ENCODE results near the gene NACAD.

Gene NACAD

GRCh38 chr7:45073786-45074527 is 14.8 kb downstream of the NACAD start:
- DNase-seq (ENCODE audit: low read depth): no peak

DNA sequence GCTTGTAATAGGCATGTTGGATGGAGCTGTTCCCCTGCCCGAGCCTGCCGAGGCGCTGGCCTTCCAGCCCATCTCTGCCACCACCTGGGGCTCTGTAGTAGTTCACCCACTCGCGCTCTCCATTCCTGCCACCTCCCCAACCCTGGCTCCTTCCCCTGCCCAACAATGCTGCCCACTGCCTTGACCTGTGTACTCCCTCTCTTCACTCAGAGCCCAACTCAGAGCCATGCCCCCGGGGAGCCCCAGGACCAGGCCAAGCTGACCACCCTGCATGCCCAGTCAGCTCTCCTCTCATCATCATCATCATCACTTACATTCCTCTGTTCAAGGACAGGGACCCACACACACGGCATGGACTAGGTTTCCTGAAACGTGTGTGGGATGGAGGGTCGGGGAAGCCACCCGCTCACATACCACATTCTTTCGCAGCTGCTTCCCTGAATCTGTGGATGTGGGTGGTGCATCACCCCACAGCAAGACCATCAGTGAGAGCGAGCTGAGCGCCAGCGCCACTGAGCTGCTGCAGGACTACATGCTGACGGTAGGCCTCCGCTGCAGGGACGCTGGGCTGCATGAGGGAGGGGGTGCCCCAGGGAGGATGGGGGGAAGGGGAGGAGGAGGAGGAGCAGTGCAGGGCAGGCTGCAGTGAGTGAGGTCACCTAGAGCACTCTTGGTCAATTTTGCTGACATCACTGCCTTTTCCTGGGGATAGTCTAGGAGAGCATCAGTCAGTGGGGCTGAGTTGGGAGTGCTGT is 15.6 kb downstream of the NACAD start:
- no peak for DNase-seq (ENCODE audit: low read depth)

DNA sequence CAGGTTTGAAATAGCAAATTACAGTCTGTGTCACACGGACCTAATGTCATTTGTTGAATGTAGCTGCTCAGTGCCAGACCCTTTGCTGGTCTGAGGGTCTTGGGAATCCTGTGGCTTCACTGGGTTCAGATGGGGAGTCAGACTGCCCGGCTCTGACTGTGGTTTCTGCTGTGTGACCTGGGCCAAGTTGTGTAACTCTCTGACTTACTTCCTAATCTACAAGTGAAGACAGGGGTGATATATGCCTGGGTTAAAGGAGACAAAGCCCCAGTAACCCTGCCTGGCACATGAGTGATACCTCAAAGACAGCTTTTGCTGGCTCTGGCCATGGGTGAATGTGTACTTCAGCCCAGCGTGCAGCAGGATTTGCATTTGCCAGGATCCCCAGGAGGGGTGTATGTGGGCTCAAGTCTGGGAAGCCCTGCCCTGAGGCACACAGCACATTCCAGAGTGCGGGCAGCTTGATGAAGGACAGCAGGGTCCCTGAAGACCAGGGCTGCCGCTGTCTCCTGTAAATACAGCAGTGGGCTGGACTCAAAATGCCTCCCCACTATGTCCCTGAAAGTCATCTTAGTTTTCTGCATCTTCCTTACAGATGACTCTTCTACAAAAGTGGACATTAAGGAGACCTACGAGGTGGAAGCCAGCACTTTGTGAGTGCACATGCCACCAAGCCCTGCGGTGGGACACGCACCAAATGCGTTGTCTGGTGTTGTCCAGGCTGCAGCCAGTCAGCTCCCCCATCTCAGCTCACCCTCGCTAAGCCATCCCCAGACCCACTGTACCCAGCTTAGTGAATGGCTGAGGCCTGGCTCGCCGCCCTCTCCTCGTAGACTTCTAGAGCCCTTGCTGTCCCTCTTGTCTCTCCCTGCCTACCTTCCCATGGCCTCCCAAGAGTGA is 16.4 kb downstream of the NACAD start:
- DNase-seq (ENCODE audit: low read depth): no peak

- no peak for DNase-seq (ENCODE audit: low read depth)
Observed at GRCh38 chr7:45071528-45071927, 17.2 kb downstream of the NACAD start.

- no peak for DNase-seq (ENCODE audit: low read depth)
Observed at GRCh38 chr7:45070254-45070642, 18.5 kb downstream of the NACAD start.

DNA sequence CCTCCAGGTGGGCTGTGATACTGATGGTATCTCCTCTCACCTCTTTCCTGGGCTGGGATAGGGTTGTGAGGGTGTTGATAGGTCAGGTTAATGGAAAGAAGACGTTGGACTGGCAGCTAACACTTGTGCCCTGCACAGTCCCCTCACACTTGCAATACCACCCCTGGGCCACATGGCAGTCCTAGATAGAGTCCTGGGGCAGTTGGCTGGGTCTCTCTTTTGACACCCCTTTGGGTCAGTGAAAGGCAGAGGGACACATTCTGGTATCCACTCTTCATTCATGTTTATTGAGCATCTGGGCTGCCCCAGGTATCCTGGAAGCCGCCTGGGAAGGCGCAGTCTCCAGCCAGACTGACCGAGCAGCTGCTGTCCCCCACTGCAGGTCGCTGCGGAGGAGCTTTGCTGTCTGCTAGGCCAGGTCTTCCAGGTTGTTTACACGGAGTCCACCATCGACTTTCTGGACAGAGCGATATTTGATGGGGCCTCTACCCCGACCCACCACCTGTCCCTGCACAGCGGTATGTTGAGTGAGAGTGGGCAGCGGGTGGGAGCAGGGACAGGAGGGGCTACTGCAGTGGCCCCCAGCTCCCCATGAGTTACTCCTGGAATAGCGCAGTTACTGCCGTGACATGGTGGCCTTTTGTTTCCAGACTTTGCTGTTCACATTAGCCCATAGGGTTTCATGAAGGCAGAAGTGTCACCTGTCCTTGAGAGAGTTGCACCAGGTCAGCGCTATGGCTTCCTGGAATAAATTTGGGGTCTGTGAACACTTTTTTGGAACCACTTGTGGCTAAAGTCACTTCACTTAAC is 19.1 kb downstream of the NACAD start:
- no peak for DNase-seq (ENCODE audit: low read depth)

DNA sequence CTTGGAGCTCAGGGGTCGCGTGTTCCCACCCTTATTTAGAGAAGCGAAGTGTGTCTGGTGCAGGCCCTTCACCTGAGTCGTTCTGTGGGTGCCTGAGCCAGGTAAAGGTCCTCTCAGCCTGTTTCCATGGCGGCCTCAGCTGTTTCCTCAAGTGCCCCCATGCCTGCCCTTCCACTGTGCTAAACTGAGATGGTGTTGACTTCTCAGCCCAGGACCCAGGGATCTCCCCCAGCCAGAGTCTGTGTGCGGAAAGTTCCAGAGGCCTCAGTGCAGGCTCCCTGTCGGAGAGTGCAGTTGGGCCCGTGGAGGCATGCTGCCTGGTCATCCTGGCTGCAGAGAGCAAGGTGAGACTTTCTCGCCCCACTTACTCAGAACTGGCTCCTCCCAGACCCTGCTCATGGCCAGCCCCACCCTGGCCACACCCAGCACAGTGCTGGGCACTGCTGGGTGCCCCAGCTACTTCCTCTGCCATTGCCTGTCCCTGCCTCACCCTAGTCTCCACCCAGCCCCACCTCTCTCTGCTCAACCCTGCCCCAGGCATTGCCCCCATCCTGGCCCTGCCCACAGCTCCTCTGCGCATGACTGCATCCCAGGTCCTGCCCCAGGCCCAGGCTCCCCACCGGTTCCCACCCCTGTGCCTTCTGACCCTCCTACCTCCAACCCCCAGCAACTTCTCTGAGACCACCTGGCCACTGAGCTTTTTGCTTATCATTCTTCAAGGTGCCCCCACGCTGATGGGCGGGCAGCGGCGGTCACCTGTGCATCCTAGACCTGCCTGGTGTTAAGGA is 20.3 kb downstream of the NACAD start:
- no peak for DNase-seq (ENCODE audit: low read depth)

- no peak for DNase-seq (ENCODE audit: low read depth)
Observed at GRCh38 chr7:45067582-45067981, 21.2 kb downstream of the NACAD start.

GRCh38 chr7:45066409-45066808 is 22.4 kb downstream of the NACAD start:
- DNase-seq (ENCODE audit: low read depth): no peak

- no peak for DNase-seq (ENCODE audit: low read depth)
Observed at GRCh38 chr7:45065031-45065995, 23.5 kb downstream of the NACAD start.

- no peak for DNase-seq (ENCODE audit: low read depth)
Observed at GRCh38 chr7:45064047-45064725, 24.6 kb downstream of the NACAD start.

DNA sequence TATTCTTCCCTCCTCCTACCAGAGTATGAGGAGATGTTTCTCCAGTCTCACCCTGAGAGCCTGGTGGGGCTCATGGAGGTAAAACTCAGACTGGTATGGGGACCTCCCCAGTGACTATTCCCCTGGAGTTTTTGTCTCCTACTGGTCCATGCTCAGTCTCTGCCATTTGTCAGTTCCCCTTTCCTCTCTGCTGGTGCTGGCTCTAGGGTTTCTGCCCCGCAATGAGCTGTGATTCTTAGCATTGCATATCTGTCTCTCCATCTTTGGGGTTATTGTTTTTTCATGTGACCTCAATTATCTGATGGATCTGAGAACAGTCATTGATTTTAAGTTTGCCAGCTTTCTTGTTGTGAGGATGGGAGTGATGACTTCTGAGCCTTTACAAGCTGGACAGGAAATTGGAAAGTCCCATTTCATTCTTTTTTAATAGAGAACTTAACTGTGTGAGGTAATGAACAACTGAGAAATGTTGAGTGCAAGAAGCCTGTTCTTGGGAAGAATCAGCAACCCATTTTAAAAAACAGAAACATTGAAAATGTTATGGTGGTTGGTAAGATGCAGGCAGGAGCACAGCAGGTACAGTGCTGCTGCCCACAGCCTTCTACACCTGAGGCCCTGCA is 26.9 kb downstream of the NACAD start:
- no peak for DNase-seq (ENCODE audit: low read depth)

- no peak for DNase-seq (ENCODE audit: low read depth)
Observed at GRCh38 chr7:45061352-45061751, 27.4 kb downstream of the NACAD start.

DNA sequence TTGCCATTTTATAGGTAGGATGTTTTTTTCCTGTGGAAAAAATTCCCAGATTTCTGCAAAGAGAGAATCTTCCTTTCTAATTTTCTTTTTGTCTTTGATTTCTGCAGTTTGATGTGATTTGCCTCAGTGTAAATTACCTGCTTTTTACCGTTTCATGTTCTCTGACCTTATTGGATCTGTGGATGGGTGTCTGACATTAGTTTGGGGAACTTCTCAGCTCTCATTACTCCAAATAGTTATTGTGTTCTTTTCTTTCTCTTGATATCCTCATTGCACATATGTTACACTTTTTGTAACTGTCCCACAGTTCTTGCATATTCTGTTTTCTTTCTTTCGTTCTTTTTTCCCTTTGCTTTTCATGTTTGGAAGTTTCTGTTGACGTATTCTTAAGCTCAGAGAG is 28.5 kb downstream of the NACAD start:
- DNase-seq (ENCODE audit: low read depth): no peak

DNA sequence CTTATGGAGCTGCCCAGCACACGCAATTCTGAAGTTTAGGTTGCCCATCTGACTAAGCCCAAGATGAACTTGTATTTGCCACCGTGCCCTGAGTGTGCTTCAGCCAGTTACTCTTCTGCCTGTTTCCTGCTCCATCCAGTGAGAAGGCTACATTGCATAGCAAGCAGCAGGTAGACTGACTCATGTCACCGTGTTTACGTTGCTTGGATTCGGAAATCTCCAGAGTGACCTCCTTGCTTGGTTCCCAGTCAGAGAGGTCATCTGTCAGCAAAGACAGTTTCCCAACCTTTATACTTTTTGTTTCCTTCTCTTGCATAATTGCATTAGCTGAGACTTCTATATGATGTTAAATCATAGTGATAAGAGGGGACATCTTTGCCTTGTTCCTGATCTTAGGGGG is 30.9 kb downstream of the NACAD start:
- no peak for DNase-seq (ENCODE audit: low read depth)

- no peak for DNase-seq (ENCODE audit: low read depth)
Observed at GRCh38 chr7:45055594-45056219, 33.1 kb downstream of the NACAD start.

- DNase-seq (ENCODE audit: low read depth): no peak
Observed at GRCh38 chr7:45055016-45055415, 33.8 kb downstream of the NACAD start.

DNA sequence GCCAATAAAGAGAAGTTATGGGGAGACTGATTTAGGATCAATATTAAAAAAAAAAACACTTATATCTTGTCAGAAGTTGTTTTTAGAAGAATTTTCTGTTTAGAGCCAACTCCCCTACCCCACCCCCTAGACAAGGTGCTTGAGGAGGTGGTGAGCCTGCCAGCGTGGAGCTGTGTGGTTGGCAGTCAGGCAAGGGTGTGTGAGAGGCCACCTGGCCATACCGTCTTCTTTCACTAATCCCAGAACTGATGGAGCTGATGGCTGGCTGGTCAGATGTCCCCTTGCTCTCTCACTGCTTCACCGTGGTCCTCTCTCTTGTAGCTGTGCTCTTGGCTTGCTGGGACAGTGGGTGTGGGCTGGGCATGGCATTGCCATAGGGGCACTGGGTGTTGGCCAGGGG is 34.3 kb downstream of the NACAD start:
- no peak for DNase-seq (ENCODE audit: low read depth)

Measured in activated T-cell treated with anti-CD3 and anti-CD28 coated beads for 1 hour (primary cell).